Breast epithelium (tissue), 3 donors: Measurements from ENCODE around the gene PKHD1.

ENCODE experiments used
- POLR2A ChIP-seq: fragments of 450-650 bp; IDR thresholded peaks from one replicate; pipeline ENCODE4 v1.6.1; 2016; ENCODE audit warnings: antibody characterized with exemption, mild to moderate bottlenecking, moderate library complexity
- POLR2AphosphoS5 ChIP-seq, 3 donors: sonication (generic); formaldehyde crosslinking; IDR thresholded peaks; one replicate each; pipeline ENCODE4 v1.6.1; 2017; ENCODE audit warnings: antibody characterized with exemption in 3 of 3
- TF ChIP-seq, protein P1 (sequence below), 3 donors: fragments of 450-650 bp; IDR thresholded peaks; one replicate each; pipeline ENCODE4 v1.5.1; 2016 to 2017; ENCODE audit warnings: antibody characterized with exemption in 3 of 3, mild to moderate bottlenecking in 3 of 3, moderate library complexity in 3 of 3

DNA sequence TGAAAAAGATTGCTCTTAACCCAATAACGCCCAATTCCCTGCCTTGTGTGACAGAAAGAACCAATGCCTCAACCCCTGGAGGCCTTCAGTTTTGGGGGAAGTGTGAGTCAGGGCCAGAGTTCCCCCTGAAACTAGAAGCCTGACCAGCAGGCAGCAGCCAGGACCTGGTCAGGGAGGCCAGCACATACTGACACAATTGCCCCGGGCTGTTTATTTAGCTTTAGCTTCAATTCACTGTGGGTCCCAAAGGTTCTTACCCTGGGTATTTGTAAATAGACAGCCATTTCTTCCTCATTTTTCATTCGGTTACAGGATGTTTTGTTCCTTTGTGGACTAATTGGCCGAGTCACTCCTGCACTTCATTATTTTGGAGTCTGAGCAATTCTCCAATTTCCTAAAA is 195.6 kb downstream of the PKHD1 start:
- TF ChIP-seq, protein P1, sequence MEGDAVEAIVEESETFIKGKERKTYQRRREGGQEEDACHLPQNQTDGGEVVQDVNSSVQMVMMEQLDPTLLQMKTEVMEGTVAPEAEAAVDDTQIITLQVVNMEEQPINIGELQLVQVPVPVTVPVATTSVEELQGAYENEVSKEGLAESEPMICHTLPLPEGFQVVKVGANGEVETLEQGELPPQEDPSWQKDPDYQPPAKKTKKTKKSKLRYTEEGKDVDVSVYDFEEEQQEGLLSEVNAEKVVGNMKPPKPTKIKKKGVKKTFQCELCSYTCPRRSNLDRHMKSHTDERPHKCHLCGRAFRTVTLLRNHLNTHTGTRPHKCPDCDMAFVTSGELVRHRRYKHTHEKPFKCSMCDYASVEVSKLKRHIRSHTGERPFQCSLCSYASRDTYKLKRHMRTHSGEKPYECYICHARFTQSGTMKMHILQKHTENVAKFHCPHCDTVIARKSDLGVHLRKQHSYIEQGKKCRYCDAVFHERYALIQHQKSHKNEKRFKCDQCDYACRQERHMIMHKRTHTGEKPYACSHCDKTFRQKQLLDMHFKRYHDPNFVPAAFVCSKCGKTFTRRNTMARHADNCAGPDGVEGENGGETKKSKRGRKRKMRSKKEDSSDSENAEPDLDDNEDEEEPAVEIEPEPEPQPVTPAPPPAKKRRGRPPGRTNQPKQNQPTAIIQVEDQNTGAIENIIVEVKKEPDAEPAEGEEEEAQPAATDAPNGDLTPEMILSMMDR (IDR thresholded peaks at IDR 0.05) = no peak
- no peak for TF ChIP-seq POLR2AphosphoS5 (IDR thresholded peaks at IDR 0.05)
- no peak for TF ChIP-seq POLR2A
